NT2/D1 (cell line): Measurements from ENCODE around the gene NFYC.

Experiments
- DNase-seq: peaks from one replicate; pipeline ENCODE4 v3.0.0-alpha.2; 2011; ENCODE audit warnings: low read depth, low spot score
- H3K27me3 ChIP-seq: 2 replicates; pipeline ENCODE4 v1.6.0; 2011; ENCODE audit warnings: mild to moderate bottlenecking; ENCODE audit not compliant: insufficient read length, insufficient read depth
- H3K36me3 ChIP-seq: 2 replicates; pipeline ENCODE4 v1.6.1; 2011; ENCODE audit warnings: mild to moderate bottlenecking, low read length, mixed read lengths; ENCODE audit not compliant: insufficient read depth, insufficient read length
- H3K4me1 ChIP-seq: 2 replicates; pipeline ENCODE4 v1.5.1; 2011; ENCODE audit not compliant: insufficient read depth, insufficient read length
- H3K4me3 ChIP-seq: 2 replicates; pipeline ENCODE4 v1.5.1; 2011; ENCODE audit warnings: low read depth; ENCODE audit not compliant: insufficient read length
- H3K9ac ChIP-seq: 2 replicates; pipeline ENCODE4 v1.6.0; 2011; ENCODE audit warnings: low read depth; ENCODE audit not compliant: insufficient read length
- H3K9me3 ChIP-seq: 2 replicates; pipeline ENCODE4 v1.5.1; 2011; ENCODE audit warnings: mild to moderate bottlenecking, low read length; ENCODE audit not compliant: insufficient read depth
- SUZ12 ChIP-seq: IDR thresholded peaks from 2 replicates; pipeline ENCODE4 v1.6.1; 2011; ENCODE audit not compliant: insufficient read length, insufficient read depth; ENCODE audit errors: extremely low read depth
- YY1 ChIP-seq: IDR thresholded peaks from 2 replicates; pipeline ENCODE4 v1.6.1; 2011; ENCODE audit not compliant: insufficient read length, insufficient read depth
- ZNF274 ChIP-seq: IDR thresholded peaks from 2 replicates; pipeline ENCODE4 v1.6.1; 2011; ENCODE audit warnings: mild to moderate bottlenecking, low read depth, low read length

NFYC gene

DNA sequence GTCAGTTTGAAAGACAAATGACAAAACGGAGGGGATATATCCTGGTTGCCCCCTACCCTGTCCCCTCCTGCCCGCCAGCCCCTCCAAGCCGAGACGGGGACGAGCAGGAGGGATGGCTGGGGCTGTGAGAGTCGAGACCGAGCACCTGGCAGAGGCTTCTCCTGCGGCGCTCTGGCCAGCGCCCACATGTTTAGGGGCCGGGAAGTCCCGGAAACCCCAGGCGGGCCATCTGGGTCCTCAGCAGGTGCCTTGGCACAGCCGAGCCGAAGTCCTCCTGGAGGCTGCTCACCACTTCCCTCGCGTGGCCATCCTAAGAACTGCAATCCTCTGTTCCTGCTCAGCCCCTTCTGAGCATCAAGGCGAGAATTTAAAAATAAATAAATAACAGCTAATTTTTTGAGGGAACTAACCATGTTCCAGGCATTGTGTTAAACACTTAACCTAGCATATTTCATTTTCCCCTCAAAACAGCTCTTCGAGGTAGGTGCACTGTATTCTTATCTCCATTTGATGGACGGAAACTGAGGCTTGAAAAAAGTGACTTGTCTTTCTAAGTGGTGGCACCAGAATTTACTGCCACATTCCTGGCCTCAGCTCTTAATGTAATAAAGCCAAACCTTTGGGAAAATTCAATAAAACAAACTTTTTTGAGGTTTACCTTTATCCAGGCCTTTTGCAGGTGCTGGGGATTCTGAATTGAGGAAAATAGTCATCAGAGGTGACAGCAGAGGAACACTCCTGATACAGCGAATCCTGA lies 22.6 kb upstream of the NFYC start:
- peaks cover 14% of the 10 kb centered on the region for H3K27me3 ChIP-seq
- TF ChIP-seq YY1 (no peak), SUZ12 (no peak)
- no peak overlapping the region for H3K4me3 ChIP-seq
- peaks cover 10% of the 10 kb centered on the region for H3K4me1 ChIP-seq
- H3K9ac ChIP-seq, result no peak overlapping the region
- H3K9me3 ChIP-seq, result no peaks in the 10 kb centered on the region
- peak; percentile 63 for DNase-seq
- H3K36me3 ChIP-seq, result no peaks in the 10 kb centered on the region

DNA sequence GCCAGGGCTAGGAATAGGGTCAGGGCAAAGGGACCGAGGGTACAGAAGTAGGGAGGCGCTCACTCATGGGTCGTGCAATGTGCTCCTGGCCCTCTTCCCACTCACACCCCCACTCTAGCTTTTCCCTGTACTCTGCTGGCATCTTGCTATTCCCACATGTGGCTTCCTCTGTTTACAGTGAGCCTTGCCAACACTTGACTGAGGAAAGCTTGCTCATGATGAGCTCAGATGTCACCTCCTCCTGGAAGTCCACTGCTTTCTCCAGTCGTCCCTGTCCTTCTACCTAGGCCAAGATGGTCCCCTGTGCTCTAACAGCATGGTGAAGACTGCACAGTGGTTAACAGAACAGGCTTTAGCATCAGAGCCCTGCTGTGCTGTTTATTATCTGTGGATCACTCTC lies 18.1 kb upstream of the NFYC start:
- Histone ChIP-seq H3K9me3 (no peaks in the 10 kb centered on the region), H3K36me3 (no peaks in the 10 kb centered on the region), H3K9ac (no peak overlapping the region), H3K27me3 (peaks cover 10% of the 10 kb centered on the region), H3K4me3 (no peak overlapping the region), H3K4me1 (no peaks in the 10 kb centered on the region)
- DNase-seq, result no peak
- no peak for TF ChIP-seq SUZ12
- TF ChIP-seq YY1, result no peak
- TF ChIP-seq ZNF274, result no peak

DNA sequence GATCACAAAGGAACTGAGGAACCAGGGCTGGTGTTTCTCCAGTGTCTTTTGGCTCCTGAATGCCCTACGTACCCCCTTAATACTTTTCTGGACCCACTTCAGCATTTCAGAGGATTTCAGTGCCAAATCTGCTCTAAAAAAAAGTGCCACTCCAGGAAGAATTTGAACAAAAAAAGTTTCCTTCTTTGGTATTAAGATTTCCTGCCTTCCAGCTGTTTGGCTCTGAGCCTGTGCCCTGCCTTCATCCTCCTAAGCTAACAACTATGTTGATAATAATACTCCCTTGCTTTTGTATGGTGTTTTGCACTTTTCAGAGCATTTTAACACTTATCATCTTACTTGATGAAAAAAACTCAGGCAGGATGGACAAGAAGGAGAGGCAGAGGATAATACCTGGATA lies 15.0 kb upstream of the NFYC start:
- no peaks in the 10 kb centered on the region for H3K27me3 ChIP-seq
- no peak for TF ChIP-seq ZNF274
- TF ChIP-seq YY1, result no peak
- TF ChIP-seq SUZ12, result no peak
- DNase-seq, result no peak
- no peaks in the 10 kb centered on the region for H3K4me1 ChIP-seq
- no peaks in the 10 kb centered on the region for H3K36me3 ChIP-seq
- H3K9ac ChIP-seq, result no peak overlapping the region
- H3K4me3 ChIP-seq, result no peak overlapping the region
- no peaks in the 10 kb centered on the region for H3K9me3 ChIP-seq

DNA sequence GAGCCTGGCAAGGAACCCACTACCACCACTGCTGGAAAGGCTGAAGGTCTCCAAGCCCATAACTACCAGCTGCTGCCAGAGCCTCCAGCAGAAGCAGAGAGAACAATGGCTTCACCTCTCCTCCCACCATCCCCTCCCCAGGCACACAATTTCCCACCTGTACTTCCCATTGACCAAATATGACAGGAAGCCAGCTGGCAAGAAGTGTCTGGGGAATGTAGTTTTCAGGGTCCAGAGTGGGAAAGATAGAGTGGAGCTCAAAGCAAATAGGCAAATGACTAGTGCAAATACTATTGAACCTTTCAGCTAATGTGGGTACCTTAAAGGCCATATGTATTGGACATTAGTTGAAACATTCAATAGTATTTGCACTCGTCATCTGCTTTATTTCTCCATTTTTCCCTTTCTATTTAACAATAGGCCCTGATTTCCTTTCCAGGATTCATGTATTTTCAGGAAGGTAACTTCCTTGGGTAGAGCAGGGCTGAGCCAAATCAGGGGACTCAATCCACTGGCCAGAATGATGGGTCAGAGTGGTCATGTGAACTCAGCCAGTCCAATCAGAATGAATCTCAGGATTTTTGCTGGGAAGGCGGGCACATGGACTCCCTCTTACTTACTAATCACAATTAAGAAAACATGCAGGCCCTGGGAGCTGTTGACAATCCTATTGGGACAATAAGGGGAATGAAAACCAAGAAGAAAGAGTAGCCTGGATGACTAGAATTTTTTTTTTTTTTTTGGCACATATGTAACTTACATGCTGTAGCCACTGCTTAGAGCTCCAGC lies 12.1 kb upstream of the NFYC start:
- H3K27me3 ChIP-seq, result no peaks in the 10 kb centered on the region

DNA sequence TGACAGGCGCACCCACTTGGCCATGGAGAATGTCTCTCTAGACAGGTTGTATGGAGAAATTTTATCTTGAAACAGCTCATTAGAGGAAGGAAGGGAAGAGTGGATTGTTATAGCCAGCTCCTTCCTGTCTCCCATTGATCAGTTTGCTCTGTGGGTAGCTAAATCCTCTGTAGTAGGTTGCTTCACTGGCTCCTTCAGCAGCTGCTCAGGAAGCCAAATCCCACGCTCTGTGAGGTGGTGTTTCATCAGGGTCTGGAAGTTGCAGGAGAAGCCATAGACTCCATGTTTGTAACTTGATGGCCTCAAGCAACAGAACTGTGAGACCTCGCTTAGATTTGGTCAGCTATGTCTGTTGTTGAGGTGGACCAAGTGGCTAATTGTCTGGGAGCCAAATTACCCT lies 6.8 kb upstream of the NFYC start:
- DNase-seq, result no peak
- H3K36me3 ChIP-seq, result peaks cover 25% of the 10 kb centered on the region
- no peak overlapping the region for H3K4me3 ChIP-seq
- no peaks in the 10 kb centered on the region; the same call in 1 of the 2 replicates for H3K9me3 ChIP-seq
- H3K9ac ChIP-seq, result no peak overlapping the region
- TF ChIP-seq YY1, result no peak
- no peak for TF ChIP-seq SUZ12
- TF ChIP-seq ZNF274, result no peak
- no peaks in the 10 kb centered on the region for H3K4me1 ChIP-seq
- no peaks in the 10 kb centered on the region for H3K27me3 ChIP-seq

More for the DNA sequence above, 12.1 kb upstream of the NFYC start:
- no peak overlapping the region for H3K4me3 ChIP-seq
- no peaks in the 10 kb centered on the region for H3K4me1 ChIP-seq
- no peaks in the 10 kb centered on the region for H3K9me3 ChIP-seq
- no peaks in the 10 kb centered on the region for H3K36me3 ChIP-seq
- DNase-seq, result no peak
- TF ChIP-seq ZNF274 (no peak), YY1 (no peak), SUZ12 (no peak)
- H3K9ac ChIP-seq, result no peak overlapping the region

DNA sequence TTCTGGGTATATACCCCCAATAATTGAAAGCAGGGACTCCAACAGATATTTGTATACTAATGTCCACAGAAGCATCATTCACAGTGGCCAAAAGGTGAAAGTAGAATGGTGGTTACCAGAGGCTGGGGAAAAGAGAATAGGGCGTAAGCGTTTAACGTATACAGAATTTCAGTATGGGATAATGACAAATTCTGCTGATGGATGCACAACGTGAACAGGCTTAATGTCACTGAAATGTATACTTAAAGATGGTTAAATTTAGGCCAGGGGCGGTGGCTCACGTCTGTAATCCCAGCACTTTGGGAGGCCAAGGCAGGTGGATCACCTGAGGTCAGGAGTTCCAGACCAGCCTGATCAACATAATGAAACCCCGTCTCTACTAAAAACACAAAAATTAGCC lies 4.4 kb upstream of the NFYC start:
- DNase-seq, result no peak
- H3K4me1 ChIP-seq, result no peaks in the 10 kb centered on the region
- no peaks in the 10 kb centered on the region for H3K27me3 ChIP-seq
- TF ChIP-seq ZNF274 (no peak), SUZ12 (no peak), YY1 (no peak)
- no peak overlapping the region for H3K9ac ChIP-seq
- H3K36me3 ChIP-seq, result peaks cover 33% of the 10 kb centered on the region
- H3K9me3 ChIP-seq, result no peaks in the 10 kb centered on the region; the same call in 1 of the 2 replicates
- H3K4me3 ChIP-seq, result no peak overlapping the region

DNA sequence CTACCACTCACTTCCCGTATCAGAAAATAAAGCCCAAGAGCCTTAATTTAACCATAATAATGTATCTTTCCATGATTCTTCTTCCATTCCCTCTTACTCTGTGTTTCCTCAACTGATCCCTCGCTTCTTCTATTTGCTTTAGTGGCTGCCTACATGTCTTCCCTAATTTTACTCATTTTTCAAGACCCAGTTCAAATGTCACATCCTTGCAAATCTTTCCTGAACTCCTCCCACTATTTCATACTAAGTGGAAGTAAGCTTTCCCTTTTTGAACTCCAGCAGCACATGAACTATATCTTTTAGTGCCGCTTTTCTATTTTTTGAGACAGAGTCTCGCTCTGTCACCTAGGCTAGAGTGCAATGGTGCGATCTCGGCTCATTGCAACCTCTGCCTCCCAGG lies 3.8 kb upstream of the NFYC start:
- no peak overlapping the region for H3K9ac ChIP-seq
- H3K36me3 ChIP-seq, result peaks cover 33% of the 10 kb centered on the region
- no peak for DNase-seq
- no peak overlapping the region for H3K4me3 ChIP-seq
- no peaks in the 10 kb centered on the region for H3K4me1 ChIP-seq
- TF ChIP-seq YY1, result no peak
- TF ChIP-seq SUZ12, result no peak
- TF ChIP-seq ZNF274, result no peak
- no peaks in the 10 kb centered on the region for H3K27me3 ChIP-seq
- H3K9me3 ChIP-seq, result no peaks in the 10 kb centered on the region; the same call in 1 of the 2 replicates
